Retinal pigment epithelial cell (primary cell): Measurements from ENCODE around the gene CCNY.

Experiments
- DNase-seq: peaks from one replicate; pipeline ENCODE4 v3.0.0-alpha.2; 2010; ENCODE audit warnings: low read depth
- H3K4me3 ChIP-seq: 2 replicates; pipeline ENCODE4 v1.5.1; 2011; ENCODE audit warnings: mild to moderate bottlenecking, low read length, control low read depth, moderate library complexity
- TF ChIP-seq, protein P1 (sequence below): conservative IDR thresholded peaks from 2 replicates; pipeline ENCODE4 v1.5.1; 2011; ENCODE audit warnings: low read depth, low read length, control low read depth, inconsistent platforms

CCNY gene

DNA sequence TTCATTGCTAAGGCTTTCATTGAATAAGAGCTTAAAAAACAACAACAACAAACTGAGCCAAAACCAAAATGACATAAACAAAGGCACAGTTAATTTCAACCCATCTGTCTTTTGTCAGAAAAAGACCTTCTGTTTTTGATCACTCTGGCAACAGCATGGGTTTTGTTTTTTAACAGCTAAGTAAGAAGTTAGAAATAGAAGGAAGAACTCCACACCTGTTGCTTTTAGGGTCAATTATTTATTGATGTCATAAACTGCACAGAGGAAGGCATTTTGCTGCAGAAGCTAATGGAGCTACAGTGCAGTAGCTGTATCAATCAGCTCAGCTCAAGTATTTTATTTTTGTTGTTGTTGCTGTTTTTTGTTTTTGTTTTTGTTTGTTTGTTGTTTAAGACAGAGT lies 252.5 kb downstream of the CCNY start:
- TF ChIP-seq, protein P1, sequence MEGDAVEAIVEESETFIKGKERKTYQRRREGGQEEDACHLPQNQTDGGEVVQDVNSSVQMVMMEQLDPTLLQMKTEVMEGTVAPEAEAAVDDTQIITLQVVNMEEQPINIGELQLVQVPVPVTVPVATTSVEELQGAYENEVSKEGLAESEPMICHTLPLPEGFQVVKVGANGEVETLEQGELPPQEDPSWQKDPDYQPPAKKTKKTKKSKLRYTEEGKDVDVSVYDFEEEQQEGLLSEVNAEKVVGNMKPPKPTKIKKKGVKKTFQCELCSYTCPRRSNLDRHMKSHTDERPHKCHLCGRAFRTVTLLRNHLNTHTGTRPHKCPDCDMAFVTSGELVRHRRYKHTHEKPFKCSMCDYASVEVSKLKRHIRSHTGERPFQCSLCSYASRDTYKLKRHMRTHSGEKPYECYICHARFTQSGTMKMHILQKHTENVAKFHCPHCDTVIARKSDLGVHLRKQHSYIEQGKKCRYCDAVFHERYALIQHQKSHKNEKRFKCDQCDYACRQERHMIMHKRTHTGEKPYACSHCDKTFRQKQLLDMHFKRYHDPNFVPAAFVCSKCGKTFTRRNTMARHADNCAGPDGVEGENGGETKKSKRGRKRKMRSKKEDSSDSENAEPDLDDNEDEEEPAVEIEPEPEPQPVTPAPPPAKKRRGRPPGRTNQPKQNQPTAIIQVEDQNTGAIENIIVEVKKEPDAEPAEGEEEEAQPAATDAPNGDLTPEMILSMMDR: no peak
- no peak overlapping the region for H3K4me3 ChIP-seq
- DNase-seq: no peak

DNA sequence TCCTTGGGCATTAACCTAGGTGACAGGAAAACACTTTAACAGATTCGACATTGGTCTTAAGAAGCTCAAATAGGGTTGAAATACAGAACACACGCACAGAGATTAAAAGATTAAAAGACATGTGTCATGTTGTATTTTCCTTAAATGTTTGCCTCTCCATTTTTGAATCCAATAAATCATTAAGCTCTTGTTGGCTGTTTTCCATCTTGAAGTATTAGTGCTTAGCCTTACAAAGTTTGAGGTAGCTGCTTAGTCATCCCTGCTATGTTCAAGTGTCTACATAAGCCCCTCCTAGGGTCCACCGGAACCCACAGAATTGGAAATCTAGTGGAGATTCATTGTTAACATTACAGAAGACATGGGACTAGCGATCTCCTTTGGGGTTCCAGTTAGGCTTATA lies 256.1 kb downstream of the CCNY start:
- H3K4me3 ChIP-seq: no peak overlapping the region
- TF ChIP-seq, protein P1: no peak
- DNase-seq: peak; percentile 97

DNA sequence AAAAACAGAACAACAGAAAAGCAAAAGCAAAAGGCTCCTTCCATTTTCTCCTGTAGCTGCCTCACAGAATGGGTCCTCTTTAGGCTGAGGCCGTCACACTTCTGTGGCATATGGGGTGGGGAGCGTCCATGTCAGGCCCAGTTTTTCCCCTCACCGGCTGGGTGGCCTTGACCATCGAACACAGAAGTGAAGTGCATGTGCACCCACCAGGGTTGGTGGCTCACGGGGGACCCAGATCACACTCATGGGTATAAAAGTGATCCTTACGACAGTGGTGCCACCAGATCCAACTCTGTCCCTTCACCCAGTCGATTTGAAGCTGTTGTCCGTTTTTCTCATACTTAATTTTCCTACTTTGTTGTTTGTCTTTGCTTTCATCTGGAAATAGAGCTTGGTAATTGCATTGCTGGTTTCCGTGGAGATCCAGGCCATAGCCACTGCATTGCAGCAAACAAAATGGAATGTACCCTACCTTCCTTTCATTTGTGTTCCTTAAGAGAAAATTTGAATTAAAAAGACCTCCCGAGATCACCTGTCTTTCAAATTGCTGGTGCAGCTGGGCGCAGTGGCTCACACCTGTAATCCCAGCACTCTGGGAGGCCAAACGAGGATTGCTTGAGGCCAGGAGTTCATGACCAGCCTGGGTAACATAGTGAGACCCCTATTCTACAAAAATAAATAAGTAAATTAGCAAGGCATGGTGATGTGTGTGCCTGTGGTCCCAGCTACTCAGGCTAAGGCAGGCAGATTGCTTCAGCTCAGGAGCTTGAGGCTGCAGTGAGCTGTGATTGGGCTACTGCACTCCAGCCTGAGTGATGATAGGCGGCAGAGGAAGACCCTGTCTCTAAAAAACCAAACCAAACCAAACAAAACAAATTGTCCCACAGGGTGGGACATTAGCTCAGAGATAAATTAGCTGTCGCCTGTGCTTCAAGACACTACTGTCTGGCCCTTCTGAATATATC lies 258.1 kb downstream of the CCNY start:
- TF ChIP-seq, protein P1: no peak
- no peak overlapping the region for H3K4me3 ChIP-seq
- DNase-seq: no peak

DNA sequence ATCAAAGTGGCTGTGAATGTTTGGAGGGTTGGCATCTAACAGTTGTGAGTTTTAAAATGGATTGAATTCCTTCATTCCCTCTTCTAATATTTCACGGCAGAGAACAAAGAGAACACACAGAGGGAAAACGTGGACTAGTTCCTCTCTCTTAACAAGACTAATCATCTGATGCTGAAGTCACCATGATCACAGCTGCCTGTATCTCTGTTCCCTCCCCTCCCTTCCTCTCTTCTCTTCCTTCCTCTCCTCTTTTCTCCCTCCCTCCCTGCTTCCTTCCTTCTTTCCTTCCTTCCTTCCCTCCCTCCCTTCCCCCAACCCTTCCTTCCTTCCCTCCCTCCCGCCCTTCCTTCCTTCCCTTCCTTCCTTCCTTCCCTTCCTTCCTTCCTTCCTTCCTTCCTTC lies 258.8 kb downstream of the CCNY start:
- H3K4me3 ChIP-seq: no peak overlapping the region
- no peak for DNase-seq
- TF ChIP-seq, protein P1: no peak

DNA sequence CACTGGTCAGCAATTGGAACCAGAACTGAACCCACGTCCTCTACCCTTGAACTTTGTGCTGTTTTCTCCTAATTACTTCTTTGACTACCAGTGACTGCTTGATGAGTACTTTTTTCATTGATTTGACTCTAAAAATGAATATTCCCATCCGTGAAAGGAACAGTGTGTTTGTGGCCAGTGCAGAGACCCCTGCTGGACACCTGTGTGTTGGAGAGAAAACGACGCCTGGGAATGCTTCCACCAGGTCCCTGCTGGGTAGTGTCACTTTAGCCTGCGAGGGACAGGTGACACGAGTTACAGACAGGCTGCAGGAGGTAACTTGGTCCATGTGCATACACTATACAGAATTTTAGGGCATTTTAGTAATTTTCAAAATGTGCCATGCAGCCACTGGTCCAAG lies 262.1 kb downstream of the CCNY start:
- no peak for DNase-seq
- TF ChIP-seq, protein P1: peak; percentile 64
- H3K4me3 ChIP-seq: no peak overlapping the region

DNA sequence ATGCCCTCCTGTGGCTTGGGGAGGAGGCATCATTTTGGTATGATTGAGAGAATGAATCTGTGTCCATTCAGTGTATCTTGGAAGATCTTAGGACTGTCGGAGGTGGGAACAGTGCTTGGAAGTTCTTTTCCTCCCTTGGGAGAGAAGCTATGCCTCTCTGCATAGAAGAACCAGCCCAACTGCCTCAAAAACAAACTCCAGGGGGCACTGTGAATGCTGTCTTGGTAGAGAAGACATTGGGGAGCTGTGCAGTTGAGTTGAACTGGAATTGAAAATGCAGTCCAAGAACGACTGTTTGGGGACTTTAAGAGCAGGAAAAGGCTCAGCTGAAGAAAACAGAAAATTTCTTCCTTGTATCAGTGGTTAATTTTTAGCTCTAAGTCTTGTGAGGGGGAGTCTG lies 263.9 kb downstream of the CCNY start:
- DNase-seq: no peak
- TF ChIP-seq, protein P1: peak; percentile 45
- no peak overlapping the region for H3K4me3 ChIP-seq

DNA sequence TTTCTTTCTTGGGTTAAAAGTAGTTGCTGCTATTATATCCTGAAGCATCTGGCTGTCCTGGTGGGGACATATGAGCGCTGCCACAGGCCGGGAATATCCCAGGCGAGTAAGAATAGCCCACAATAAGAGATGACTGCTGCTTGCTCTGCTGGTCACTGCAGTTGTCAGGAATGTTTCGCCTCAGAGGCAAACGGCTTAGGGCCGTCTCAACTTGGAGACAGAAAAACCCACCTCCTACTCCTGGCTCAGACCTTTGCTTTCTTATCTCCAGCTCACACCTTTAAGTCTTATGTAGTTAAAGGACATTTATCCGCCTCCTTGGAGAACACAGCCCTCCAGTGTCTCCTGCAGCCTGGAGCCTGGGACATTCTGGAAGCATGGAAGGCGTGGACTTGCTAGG lies 268.9 kb downstream of the CCNY start, which contains the start of gene GJD4:
Gene GJD4, plus strand, starts transcription at position 151 of the 400 bp plus-strand sequence. Its CDS starts 227 bp downstream, at position 378.
- H3K4me3 ChIP-seq: no peak within 1 kb of the TSS
- DNase-seq: no peak
- TF ChIP-seq, protein P1: no peak
